ENCODE results near the gene C10orf53. TPM values are rescaled to one million over a fixed set of nuclear protein-coding genes. Genes with fewer than 3 reads are reported as not detected.

C10orf53 gene
- total RNA-seq, 1 donor from 2014 or later = not detected

DNA sequence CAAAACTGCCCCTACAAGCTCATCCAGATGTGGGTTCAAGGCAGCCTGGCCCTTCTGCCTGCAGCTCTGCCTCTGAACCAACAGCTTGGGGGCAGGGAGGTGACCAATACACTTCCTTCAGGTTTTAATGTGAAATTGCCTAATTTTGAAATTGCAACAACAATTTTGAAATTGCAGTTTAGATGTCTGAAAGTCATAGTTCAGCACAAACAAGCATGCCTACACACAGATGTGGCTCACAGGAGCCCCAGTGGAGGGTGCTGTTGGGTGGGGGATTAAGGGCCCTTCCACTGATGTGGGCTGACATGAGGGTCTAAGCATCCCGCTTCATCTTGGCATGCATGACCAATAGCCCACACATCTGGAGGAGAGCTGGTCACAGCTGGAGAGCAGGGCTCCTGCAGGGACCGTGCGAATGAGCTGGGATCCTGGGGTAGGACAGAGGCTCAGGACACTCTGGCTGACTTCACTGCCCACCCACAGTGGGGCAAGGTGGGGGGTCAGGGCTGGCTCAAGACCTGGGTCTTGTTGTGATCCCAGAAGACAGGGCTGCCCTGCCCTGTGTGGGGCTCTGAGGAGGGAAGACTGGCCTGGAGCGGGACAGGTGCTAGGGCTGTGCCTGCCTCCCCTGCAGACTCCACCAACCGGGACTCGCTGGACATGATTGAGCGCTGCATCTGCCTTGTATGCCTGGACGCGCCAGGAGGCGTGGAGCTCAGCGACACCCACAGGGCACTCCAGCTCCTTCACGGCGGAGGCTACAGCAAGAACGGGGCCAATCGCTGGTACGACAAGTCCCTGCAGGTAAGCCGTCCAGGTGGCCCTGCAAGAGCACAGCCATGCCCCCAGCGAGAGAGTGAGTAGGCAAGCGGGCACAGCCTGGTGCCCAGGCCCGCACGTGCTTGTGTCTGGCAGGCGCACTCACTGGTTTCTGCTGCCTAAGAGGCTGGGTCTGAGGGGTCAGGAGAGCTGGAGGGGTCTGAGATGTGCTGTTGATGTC, 33.3 kb upstream of the C10orf53 start:
- H3K4me3 ChIP-seq = no peak overlapping the region
- peak; percentile 7 for DNase-seq (ENCODE audit: low spot score)
- Mint-ChIP-seq H3K4me1 (peaks cover 4% of the 10 kb centered on the region), H3K36me3 (no peaks in the 10 kb centered on the region), H3K27ac (no peak overlapping the region), H3K4me3 (no peak overlapping the region), H3K9me3 (no peaks in the 10 kb centered on the region), H3K27me3 (ENCODE audit: insufficient read depth, low read depth) (peaks cover 19% of the 10 kb centered on the region)
- no peak overlapping the region for H3K9ac ChIP-seq
- H2AFZ ChIP-seq (replicated peaks) = no peak overlapping the region
- no peak overlapping the region for H3K4me2 ChIP-seq
- no peak overlapping the region for H3K27ac ChIP-seq
- peaks cover 7% of the 10 kb centered on the region for H3K27me3 ChIP-seq
- no peaks in the 10 kb centered on the region for H3K9me3 ChIP-seq (ENCODE audit: low read depth)
- no peaks in the 10 kb centered on the region for H3F3A ChIP-seq (ENCODE audit: low read depth)
- no peaks in the 10 kb centered on the region for H3K36me3 ChIP-seq
- no peaks in the 10 kb centered on the region for H3K79me2 ChIP-seq (ENCODE audit: low read depth)
- no peaks in the 10 kb centered on the region for H4K20me1 ChIP-seq (ENCODE audit: low read depth)
- TF ChIP-seq EZH2 (IDR thresholded peaks at IDR 0.05) (no peak), EZH2phosphoT487 (IDR thresholded peaks at IDR 0.05) (no peak), CTCF (IDR thresholded peaks at IDR 0.05) (no peak)
- H3K4me1 ChIP-seq = peaks cover 8% of the 10 kb centered on the region

DNA sequence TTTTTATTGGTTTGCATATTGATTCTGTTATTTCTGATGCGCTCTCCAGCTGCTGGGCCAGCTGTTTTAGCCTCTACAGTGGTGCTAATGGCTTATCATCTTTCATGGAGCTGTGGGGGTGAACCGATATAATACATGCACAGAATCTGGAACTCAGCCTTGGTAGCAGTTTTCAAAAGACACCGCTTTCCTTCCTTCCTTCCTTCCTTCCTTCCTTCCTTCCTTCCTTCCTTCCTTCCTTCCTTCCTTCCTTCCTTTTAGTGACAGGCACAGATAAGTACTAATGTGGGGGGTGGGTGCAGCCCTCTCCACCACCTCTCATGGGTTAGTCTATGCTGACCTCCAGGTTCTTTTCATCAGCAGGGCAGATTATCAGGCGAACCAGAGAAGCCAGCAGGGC, 31.9 kb upstream of the C10orf53 start:
- Histone ChIP-seq H3K27ac (no peak overlapping the region), H3K4me2 (no peak overlapping the region), H3K79me2 (ENCODE audit: low read depth) (no peaks in the 10 kb centered on the region), H3K4me1 (peaks cover 8% of the 10 kb centered on the region), H2AFZ (replicated peaks) (no peak overlapping the region), H4K20me1 (ENCODE audit: low read depth) (no peaks in the 10 kb centered on the region), H3K9ac (no peak overlapping the region), H3F3A (ENCODE audit: low read depth) (no peaks in the 10 kb centered on the region), H3K36me3 (no peaks in the 10 kb centered on the region), H3K4me3 (no peak overlapping the region), H3K27me3 (peaks cover 7% of the 10 kb centered on the region), H3K9me3 (ENCODE audit: low read depth) (no peaks in the 10 kb centered on the region)
- Mint-ChIP-seq H3K4me3 (no peak overlapping the region), H3K36me3 (no peaks in the 10 kb centered on the region), H3K27me3 (ENCODE audit: insufficient read depth, low read depth) (peaks cover 24% of the 10 kb centered on the region), H3K4me1 (peaks cover 6% of the 10 kb centered on the region), H3K9me3 (no peaks in the 10 kb centered on the region), H3K27ac (peak overlapping the region; percentile 44)
- no peak for DNase-seq (ENCODE audit: low spot score)
- TF ChIP-seq CTCF (IDR thresholded peaks at IDR 0.05) = no peak
- no peak for TF ChIP-seq EZH2phosphoT487 (IDR thresholded peaks at IDR 0.05)
- TF ChIP-seq EZH2 (IDR thresholded peaks at IDR 0.05) = no peak

GRCh38 chr10:49647985-49648795, 31.3 kb upstream of the C10orf53 start:
- Mint-ChIP-seq H3K36me3 (no peaks in the 10 kb centered on the region), H3K4me3 (no peak overlapping the region), H3K27ac (peak overlapping the region; percentile 60), H3K4me1 (peaks cover 12% of the 10 kb centered on the region), H3K27me3 (ENCODE audit: insufficient read depth, low read depth) (peaks cover 25% of the 10 kb centered on the region), H3K9me3 (no peaks in the 10 kb centered on the region)
- Histone ChIP-seq H3K4me1 (peaks cover 8% of the 10 kb centered on the region), H3K4me2 (no peak overlapping the region), H3K9ac (no peak overlapping the region), H3K79me2 (ENCODE audit: low read depth) (no peaks in the 10 kb centered on the region), H3K27me3 (peaks cover 7% of the 10 kb centered on the region), H3K36me3 (no peaks in the 10 kb centered on the region), H3K9me3 (ENCODE audit: low read depth) (no peaks in the 10 kb centered on the region), H3F3A (ENCODE audit: low read depth) (no peaks in the 10 kb centered on the region), H2AFZ (replicated peaks) (no peak overlapping the region), H3K4me3 (no peak overlapping the region), H4K20me1 (ENCODE audit: low read depth) (no peaks in the 10 kb centered on the region), H3K27ac (no peak overlapping the region)
- TF ChIP-seq EZH2phosphoT487 (IDR thresholded peaks at IDR 0.05) = no peak
- DNase-seq (ENCODE audit: low spot score) = no peak
